IPS-NIHi11 (cell line): ENCODE measurements around the gene ZDHHC14.

Experiments
- DNase-seq: peaks from one replicate; pipeline ENCODE4 v3.0.0; 2012; ENCODE audit warnings: mixed read lengths, low spot score

ZDHHC14 gene

GRCh38 chr6:157493173-157493572 is 112.2 kb downstream of the ZDHHC14 start:
- DNase-seq = no peak

- DNase-seq = no peak
Measured at GRCh38 chr6:157493576-157493975, 112.6 kb downstream of the ZDHHC14 start.

DNA sequence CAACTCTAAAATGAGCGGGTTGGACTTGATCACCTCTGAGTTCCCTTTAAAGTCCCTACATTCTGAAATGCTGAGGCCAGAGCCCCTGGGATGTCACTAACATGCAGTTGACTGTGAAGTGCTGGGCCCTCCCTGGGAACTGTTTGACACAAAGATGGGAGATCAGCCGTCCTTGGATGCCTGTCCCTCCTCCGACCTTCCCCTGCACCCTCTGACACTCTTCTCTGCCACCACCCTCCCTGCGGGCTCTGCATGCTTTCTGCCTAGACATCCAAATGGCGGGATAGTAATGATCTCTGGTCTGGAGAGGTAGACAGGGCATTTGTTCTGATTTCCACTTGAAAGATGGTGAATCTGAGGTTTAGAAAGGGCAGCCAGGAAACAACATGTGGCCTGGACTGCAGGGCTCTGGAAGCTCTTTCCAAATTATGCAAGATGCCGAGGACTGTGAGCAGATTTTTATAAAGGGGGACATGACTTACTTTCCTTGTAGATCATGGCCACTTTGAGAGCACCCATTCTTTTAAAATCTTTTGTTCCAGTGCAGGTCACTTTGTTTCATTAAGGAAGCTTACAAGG is 113.2 kb downstream of the ZDHHC14 start:
- no peak for DNase-seq

DNA sequence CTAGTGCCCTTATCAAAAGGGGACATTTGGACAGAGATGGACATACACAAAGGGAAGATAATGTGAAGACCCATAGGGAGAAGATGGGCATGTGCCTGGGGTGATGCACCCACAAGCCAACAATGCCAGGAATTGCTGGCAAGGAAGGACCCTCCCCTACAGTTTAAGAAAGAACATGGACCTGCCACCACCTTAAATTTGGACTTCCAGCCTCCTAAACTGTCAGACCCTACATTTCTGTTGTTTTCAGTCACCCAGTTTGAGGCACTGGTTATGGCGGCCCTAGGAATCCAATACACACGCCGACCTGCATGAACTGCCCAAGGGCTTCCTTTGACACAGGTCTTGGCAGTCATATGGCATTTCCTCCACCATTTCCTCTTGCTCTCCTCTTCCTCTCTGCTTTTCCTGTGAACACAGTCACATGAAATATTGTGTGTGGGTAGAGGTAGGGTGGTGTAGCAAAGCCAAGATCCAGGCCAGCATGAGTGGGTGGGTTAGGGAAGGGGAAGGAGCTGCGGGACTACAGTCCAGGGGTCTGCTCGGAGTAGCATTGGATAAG is 115.6 kb downstream of the ZDHHC14 start:
- no peak for DNase-seq

DNA sequence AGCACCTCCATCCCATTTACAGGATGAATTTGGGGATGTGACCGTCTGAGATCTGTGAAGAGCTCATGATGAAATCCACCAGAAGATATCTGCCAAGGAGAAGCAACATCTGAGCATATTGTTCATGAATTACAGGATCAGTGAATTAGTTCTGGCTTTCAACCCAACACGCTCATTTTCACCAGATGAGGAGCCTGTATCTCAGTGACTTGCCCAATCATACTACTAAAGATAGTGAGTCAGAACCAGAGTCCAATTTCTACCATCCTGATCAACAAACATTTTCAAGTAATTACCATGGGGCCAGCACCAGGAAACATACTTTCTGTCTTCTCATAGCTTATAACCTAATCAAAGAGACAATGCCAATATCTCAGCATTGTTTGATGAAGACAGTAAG is 116.6 kb downstream of the ZDHHC14 start:
- no peak for DNase-seq

DNA sequence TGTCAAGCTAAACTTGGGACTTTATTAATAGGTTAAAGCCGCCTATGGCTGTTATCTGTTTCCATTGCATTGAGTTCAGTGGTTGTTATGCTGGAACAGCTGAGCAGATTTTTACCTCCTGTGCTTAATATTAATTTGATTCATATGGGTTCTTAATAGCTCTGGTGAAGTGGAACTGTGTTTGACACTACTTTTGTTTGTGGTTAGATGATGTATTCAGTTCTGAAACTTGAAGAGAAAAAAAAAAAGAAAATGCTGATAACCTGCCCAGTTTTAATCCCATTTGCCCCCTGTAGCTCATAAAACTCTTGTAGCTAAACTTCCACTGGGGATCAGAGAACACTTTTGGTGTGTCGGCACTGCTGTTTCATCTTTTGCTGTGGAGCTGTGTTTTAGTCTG is 117.8 kb downstream of the ZDHHC14 start:
- DNase-seq = no peak

GRCh38 chr6:157500022-157500421 is 119.0 kb downstream of the ZDHHC14 start:
- DNase-seq = no peak

GRCh38 chr6:157503018-157503747 is 122.2 kb downstream of the ZDHHC14 start:
- DNase-seq = no peak

GRCh38 chr6:157505912-157506491 is 125.0 kb downstream of the ZDHHC14 start:
- DNase-seq = no peak

GRCh38 chr6:157510323-157511188 is 129.6 kb downstream of the ZDHHC14 start:
- DNase-seq = peak; percentile 32

DNA sequence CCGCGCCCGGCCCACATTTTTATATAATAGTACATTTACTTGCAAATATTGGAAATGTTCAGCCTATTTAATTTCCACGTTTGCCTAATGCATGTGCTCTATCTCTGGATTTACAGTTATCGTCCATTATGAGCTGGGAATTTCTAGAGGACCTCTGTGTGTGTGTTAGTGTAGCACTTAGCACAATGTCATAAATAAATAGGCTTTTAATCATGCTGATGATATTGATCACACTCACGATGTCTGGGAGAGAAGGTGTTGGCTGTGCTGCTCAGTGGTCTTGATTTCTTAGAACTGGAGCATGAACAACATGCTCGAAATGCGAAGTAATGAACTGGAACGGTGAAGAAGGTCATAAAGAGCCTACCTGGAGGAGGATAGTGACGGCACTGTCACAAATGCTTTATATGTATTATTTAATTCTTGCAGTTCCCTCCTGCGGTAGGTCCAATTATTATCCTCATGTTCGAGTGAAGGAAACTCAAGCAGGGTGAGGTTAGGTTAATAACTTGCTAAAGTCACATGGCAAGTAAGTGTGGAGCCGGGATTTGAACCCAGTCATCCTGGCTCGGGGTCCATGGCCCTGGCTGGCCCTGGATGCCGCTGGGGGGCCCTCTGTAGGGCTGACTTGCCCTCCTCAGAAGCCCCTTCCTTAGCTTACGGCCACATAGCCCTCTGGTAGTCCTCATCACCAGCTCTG is 130.8 kb downstream of the ZDHHC14 start:
- no peak for DNase-seq

- no peak for DNase-seq
Measured at GRCh38 chr6:157512382-157512682, 131.3 kb downstream of the ZDHHC14 start.

- no peak for DNase-seq
Measured at GRCh38 chr6:157513004-157513603, 132.1 kb downstream of the ZDHHC14 start.

- DNase-seq = no peak
Measured at GRCh38 chr6:157513619-157514485, 132.9 kb downstream of the ZDHHC14 start.

DNA sequence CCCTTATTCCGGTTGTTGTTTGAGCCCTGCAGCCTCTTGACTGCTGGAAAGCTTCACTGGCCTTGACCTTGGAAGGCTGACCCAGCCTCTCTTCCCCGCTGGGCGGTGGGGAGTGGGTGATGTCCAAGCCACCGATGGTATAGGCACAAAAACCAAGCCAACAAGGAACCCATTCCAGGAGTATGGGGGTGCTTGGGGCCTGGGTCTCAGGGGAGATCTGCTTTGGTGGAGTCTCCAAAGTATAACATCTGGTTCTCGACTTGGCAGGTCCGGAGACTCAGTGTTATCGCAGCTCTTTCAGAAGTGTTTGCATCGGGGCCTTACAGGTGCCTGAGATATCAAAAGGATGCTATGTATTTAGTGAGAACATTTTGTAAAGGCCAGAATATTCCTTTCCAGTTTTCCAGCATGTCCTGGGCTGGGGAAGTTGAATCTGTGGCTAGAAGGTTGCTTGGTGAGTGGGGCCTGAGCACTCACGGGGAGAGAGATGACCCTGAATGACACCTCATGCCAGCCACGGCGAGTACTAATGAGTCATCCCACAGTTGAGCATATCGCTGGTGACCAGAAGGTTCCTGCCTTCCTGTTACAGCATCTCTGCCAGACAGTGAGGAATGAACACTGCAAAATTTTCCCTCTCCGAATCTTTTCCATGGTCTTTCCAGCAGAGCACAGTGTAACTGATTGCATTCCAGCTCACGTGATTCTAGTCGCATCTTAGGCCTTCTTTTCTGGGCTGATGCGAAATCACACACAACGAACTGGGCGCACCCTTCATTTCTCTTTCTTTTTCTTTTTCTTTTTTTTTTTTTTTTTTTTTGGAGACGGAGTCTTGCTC is 133.9 kb downstream of the ZDHHC14 start:
- DNase-seq = no peak

DNA sequence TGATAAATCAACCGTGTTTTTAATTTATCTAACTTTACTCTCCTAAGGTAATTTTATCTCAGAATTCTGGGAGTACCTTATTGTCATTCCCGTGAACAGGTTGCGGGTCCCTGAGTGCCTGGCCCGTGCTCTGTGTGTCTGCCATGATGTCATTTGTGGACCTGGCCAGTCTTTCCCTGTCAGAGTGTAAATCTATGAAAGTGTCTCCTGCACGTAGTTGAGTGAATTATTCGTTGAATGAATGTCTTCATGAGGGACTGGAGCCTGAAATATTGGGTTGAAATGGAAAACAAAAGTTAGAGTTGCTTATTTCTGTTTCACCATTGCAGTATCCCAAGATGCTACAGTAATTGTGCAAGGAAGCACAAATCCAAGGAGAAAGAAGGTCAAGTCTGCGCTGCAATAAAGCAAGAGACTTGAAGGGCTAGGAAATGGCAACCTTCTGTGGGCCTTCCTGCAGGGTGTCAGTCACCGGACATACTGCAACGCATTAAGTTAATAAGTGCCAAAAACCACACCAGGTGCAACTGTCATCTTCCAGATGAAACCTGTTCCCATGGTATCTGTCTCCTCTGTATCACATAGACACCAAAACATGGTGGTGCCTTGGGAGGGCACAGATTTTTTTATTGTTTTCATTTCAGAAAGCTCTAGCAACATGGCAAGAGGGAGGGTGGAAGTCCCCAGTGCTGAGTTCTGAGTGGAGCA is 135.5 kb downstream of the ZDHHC14 start:
- DNase-seq = no peak

GRCh38 chr6:157517601-157518359 is 136.8 kb downstream of the ZDHHC14 start:
- DNase-seq = no peak
